GM19351 (cell line): ENCODE measurements around the gene GLB1L2.

Experiments used
- ATAC-seq: cut with Tn5 transposase; IDR thresholded peaks from one replicate; pipeline ENCODE4 v1.9.1; 2021; ENCODE audit warnings: mild to moderate bottlenecking, moderate library complexity; ENCODE audit not compliant: unreplicated experiment

GLB1L2 gene

GRCh38 chr11:134383576-134384221, 51.9 kb downstream of the GLB1L2 start:
- no peak for ATAC-seq

- ATAC-seq, result no peak
Observed at GRCh38 chr11:134384406-134384805, 52.6 kb downstream of the GLB1L2 start.

- no peak for ATAC-seq
Observed at GRCh38 chr11:134385171-134385570, 53.4 kb downstream of the GLB1L2 start.

- ATAC-seq, result no peak
Observed at GRCh38 chr11:134385774-134386565, 54.2 kb downstream of the GLB1L2 start.

GRCh38 chr11:134386945-134387344, 55.2 kb downstream of the GLB1L2 start:
- no peak for ATAC-seq

GRCh38 chr11:134387501-134387900, 55.7 kb downstream of the GLB1L2 start:
- ATAC-seq, result no peak

GRCh38 chr11:134388590-134388989, 56.8 kb downstream of the GLB1L2 start:
- ATAC-seq, result no peak

- ATAC-seq, result no peak
Observed at GRCh38 chr11:134389464-134390180, 57.8 kb downstream of the GLB1L2 start.

- ATAC-seq, result no peak
Observed at GRCh38 chr11:134390706-134391569, 59.1 kb downstream of the GLB1L2 start.

- ATAC-seq, result no peak
Observed at GRCh38 chr11:134391656-134392055, 59.9 kb downstream of the GLB1L2 start.

- no peak for ATAC-seq
Observed at GRCh38 chr11:134392953-134393615, 61.3 kb downstream of the GLB1L2 start.

GRCh38 chr11:134393638-134394037, 61.9 kb downstream of the GLB1L2 start:
- no peak for ATAC-seq

- no peak for ATAC-seq
Observed at GRCh38 chr11:134394311-134394710, 62.5 kb downstream of the GLB1L2 start.

GRCh38 chr11:134395002-134395401, 63.2 kb downstream of the GLB1L2 start:
- no peak for ATAC-seq

- no peak for ATAC-seq
Observed at GRCh38 chr11:134397304-134398078, 65.7 kb downstream of the GLB1L2 start.

GRCh38 chr11:134398079-134398444, 66.3 kb downstream of the GLB1L2 start:
- ATAC-seq, result no peak

GRCh38 chr11:134398644-134399292, 67.0 kb downstream of the GLB1L2 start:
- ATAC-seq, result no peak

GRCh38 chr11:134399293-134399654, 67.5 kb downstream of the GLB1L2 start:
- ATAC-seq, result no peak

- ATAC-seq, result no peak
Observed at GRCh38 chr11:134399996-134400395, 68.2 kb downstream of the GLB1L2 start.
